A549 treated with AZD2906 at 1 μM for 4 hours (cell line): ENCODE measurements around the gene KCNC1. TPM values are rescaled to one million over a fixed set of nuclear protein-coding genes. Genes with fewer than 3 reads are reported as not detected.

Source experiments
- total RNA-seq: library from RNA; stranded (reverse); fragments of 200-300 nt; extraction: Qiagen RNA extraction; gene quantifications from 5 replicates; pipeline ENCODE4 v1.2.3, GENCODE V29; 2022

KCNC1 gene
- total RNA-seq, result 0.03 to 0.06 TPM (median 0.05 TPM) in 5 replicates

DNA sequence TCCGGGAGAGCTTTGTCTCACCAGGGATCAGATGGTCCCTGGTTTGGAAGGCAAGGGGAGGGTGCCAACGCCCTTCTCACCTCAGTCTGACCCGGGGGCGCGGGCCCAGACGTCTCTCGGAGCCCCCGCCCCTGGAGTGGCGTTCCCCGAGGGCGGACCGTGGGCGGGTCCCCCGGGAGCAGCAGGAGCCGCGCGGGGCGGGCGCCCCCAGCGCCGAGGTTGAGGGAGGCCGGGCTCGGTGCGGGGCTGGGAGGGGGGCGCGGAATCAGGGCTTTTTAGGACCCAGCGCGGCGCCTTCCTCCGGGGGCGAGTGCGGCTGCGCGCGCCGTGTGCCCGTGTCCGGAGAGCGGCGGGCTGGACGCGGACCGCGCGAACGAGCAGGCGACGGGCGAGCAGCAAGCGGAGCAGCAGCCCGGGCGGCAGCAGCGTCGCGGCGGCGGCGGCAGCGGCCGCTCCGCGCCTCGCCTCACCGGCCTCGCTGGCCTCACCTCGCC, at the start of gene KCNC1:
Gene KCNC1 (plus strand): TSS at position 364 of the 494 bp plus-strand sequence. CDS start 1,222 bp downstream, outside the sequence.

DNA sequence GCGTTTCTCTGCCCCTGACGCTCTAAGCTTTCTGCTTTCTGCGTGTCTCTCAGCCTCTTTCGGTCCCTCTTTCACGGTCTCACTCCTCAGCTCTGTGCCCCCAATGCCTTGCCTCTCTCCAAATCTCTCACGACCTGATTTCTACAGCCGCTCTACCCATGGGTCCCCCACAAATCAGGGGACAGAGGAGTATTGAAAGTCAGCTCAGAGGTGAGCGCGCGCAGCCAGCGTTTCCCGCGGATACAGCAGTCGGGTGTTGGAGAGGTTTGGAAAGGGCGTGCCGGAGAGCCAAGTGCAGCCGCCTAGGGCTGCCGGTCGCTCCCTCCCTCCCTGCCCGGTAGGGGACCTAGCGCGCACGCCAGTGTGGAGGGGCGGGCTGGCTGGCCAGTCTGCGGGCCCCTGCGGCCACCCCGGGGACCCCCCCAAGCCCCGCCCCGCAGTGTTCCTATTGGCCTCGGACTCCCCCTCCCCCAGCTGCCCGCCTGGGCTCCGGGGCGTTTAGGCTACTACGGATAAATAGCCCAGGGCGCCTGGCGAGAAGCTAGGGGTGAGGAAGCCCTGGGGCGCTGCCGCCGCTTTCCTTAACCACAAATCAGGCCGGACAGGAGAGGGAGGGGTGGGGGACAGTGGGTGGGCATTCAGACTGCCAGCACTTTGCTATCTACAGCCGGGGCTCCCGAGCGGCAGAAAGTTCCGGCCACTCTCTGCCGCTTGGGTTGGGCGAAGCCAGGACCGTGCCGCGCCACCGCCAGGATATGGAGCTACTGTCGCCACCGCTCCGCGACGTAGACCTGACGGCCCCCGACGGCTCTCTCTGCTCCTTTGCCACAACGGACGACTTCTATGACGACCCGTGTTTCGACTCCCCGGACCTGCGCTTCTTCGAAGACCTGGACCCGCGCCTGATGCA, 15.3 kb upstream of the KCNC1 start, which contains the start of gene MYOD1:
Gene MYOD1 (plus strand): TSS at position 544 of the 910 bp plus-strand sequence. CDS start 212 bp downstream, at position 756.

Other genes starting within 250 kb of the KCNC1 start
- 0.74 to 1.5 TPM (median 1.0 TPM) in 5 replicates for gene USH1C, start 190.4 kb upstream of the KCNC1 start, total RNA-seq
- not detected in 5 replicates for gene OTOG, start 187.5 kb upstream of the KCNC1 start, total RNA-seq
- gene MYOD1, start 15.2 kb upstream of the KCNC1 start, total RNA-seq, result 0.03 to 0.05 TPM (median 0.03 TPM) in 3 of 5 replicates, not detected in the others